Fibroblast of lung (primary cell): ENCODE data around the gene RHOT2.

Experiments
- EZH2 ChIP-seq: IDR thresholded peaks from 2 replicates; pipeline ENCODE4 v1.5.1; 2012; ENCODE audit warnings: low read length, control low read depth, mild to moderate bottlenecking; ENCODE audit errors: missing control alignments
- TF ChIP-seq, protein P1 (sequence below), 2 donors: IDR thresholded peaks in 1 of 2; conservative IDR thresholded peaks in 1 of 2; 1 replicate in 1 of 2; 2 replicates in 1 of 2; pipeline ENCODE4 v1.5.1; 2011 to 2012; ENCODE audit warnings: low read length in 2 of 2, control low read depth in 1 of 2, inconsistent platforms in 1 of 2, low read depth in 1 of 2, mild to moderate bottlenecking in 1 of 2

DNA sequence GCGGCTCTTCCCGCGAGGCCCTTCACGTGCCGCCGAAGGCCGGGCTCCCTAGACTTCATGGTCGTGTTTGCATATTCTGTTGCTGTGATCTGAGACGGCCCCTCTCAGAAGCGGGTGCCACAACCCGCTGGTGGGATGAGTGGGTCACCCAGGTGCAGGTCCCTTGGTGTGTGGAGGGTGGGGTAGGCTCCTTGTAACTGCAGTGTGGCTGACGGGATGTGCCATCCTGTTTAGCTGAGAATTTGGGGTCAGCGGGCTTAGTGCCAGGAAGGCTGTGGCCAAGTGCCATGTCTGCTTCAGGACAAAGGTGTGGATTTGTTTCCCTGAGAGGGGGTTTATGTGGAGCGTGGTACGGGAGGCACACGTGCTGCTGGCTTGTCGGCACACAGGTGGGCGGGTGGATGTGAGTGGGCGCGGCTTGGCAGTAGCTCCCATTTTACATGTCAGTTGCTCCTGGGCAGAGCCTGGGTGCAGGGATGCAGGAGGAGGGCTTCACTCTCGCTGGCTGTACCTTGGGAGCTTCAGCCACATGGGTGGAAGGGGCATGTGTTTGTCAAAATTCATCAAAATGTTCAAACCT lies 46.3 kb upstream of the RHOT2 start:
- TF ChIP-seq, protein P1, sequence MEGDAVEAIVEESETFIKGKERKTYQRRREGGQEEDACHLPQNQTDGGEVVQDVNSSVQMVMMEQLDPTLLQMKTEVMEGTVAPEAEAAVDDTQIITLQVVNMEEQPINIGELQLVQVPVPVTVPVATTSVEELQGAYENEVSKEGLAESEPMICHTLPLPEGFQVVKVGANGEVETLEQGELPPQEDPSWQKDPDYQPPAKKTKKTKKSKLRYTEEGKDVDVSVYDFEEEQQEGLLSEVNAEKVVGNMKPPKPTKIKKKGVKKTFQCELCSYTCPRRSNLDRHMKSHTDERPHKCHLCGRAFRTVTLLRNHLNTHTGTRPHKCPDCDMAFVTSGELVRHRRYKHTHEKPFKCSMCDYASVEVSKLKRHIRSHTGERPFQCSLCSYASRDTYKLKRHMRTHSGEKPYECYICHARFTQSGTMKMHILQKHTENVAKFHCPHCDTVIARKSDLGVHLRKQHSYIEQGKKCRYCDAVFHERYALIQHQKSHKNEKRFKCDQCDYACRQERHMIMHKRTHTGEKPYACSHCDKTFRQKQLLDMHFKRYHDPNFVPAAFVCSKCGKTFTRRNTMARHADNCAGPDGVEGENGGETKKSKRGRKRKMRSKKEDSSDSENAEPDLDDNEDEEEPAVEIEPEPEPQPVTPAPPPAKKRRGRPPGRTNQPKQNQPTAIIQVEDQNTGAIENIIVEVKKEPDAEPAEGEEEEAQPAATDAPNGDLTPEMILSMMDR (conservative IDR thresholded peaks at IDR 0.05 in 1 of 2, IDR thresholded peaks at IDR 0.05 in 1 of 2; ENCODE audit: low read depth in 1 of 2, low read length in 2 of 2), result no peak
- no peak for TF ChIP-seq EZH2
